IPS DF 6.9 (cell line): ENCODE measurements around the gene KIAA1671.
A peak's percentile ranks its signal among the peaks of the same experiment; 100 is the strongest.

Experiments used
- DNase-seq: peaks from one replicate; pipeline ENCODE4 v3.0.0-alpha.2; 2013; ENCODE audit warnings: low read depth, low spot score
- H3K27ac ChIP-seq: one replicate; pipeline ENCODE4 v1.5.1; 2013; ENCODE audit warnings: low read length, control low read depth
- H3K27me3 ChIP-seq: 2 replicates; pipeline ENCODE4 v1.6.1; 2013; ENCODE audit warnings: mild to moderate bottlenecking, low read length; ENCODE audit not compliant: control insufficient read depth, insufficient read depth
- H3K36me3 ChIP-seq: 2 replicates; pipeline ENCODE4 v1.6.1; 2013; ENCODE audit warnings: low read length; ENCODE audit not compliant: control insufficient read depth, insufficient read depth
- H3K4me1 ChIP-seq: 2 replicates; pipeline ENCODE4 v1.6.1; 2013; ENCODE audit warnings: low read length; ENCODE audit not compliant: control insufficient read depth, insufficient read depth
- H3K4me3 ChIP-seq: 2 replicates; pipeline ENCODE4 v1.5.1; 2013; ENCODE audit warnings: mild to moderate bottlenecking, low read length
- H3K9me3 ChIP-seq: 2 replicates; pipeline ENCODE4 v1.6.1; 2013; ENCODE audit warnings: low read length, inconsistent platforms; ENCODE audit not compliant: control insufficient read depth, insufficient read depth
- WGBS: extraction: QIAGEN DNeasy Blood & Tissue Kit; methylation state at CpG from one replicate; pipeline ENCODE4 v1.1.7; 2013; ENCODE audit warnings: mixed read lengths, missing lambda C conversion rate; ENCODE audit not compliant: insufficient read length, insufficient coverage; 5-methylcytosine and 5-hydroxymethylcytosine counted together

The KIAA1671 gene

DNA sequence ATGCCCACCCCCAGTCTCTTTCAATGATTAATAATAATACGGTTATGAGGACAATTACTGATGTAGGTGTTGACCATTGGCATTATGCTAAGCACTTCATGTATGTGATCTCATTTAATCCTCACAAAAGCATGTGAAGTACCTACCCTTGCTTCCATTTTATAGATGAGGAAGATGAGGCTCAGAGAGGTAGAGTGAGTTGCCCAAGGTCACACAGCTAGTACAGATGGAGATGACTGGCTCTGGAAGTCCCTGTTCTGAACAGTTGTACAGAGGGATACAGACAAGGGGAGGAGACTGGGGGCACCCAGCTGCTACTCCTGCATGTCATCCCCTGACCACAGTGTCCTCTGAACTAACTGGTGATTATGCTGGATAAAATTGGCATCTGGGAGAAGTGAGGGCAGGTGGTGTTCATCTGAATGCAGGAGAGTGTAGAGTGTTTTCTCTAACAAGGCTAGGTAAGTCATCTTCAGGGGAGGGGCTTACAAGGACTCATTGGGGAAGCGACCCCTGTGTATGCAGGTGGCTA is 43.2 kb downstream of the KIAA1671 start:
- WGBS, result no CpG with 5 or more reads among the region's 2 CpGs
- H3K27ac ChIP-seq, result no peak overlapping the region
- no peaks in the 10 kb centered on the region for H3K36me3 ChIP-seq
- no peaks in the 10 kb centered on the region for H3K27me3 ChIP-seq
- H3K4me3 ChIP-seq, result no peak overlapping the region
- no peaks in the 10 kb centered on the region for H3K9me3 ChIP-seq
- no peak for DNase-seq
- H3K4me1 ChIP-seq, result peaks cover 7% of the 10 kb centered on the region; the same call in 1 of the 2 replicates

- H3K4me1 ChIP-seq, result peaks cover 7% of the 10 kb centered on the region; the same call in 1 of the 2 replicates
- H3K27ac ChIP-seq, result no peak overlapping the region
- peak; percentile 64 for DNase-seq
- H3K4me3 ChIP-seq, result no peak overlapping the region
- no peaks in the 10 kb centered on the region for H3K9me3 ChIP-seq
- no CpG with 5 or more reads among the region's 5 CpGs for WGBS
- no peaks in the 10 kb centered on the region for H3K36me3 ChIP-seq
- no peaks in the 10 kb centered on the region for H3K27me3 ChIP-seq
Observed at GRCh38 chr22:24996420-24996952, 44.0 kb downstream of the KIAA1671 start.

GRCh38 chr22:24997023-24997422 is 44.5 kb downstream of the KIAA1671 start:
- Histone ChIP-seq H3K9me3 (no peaks in the 10 kb centered on the region), H3K4me3 (no peak overlapping the region), H3K27ac (no peak overlapping the region), H3K4me1 (peaks cover 7% of the 10 kb centered on the region; the same call in 1 of the 2 replicates), H3K27me3 (no peaks in the 10 kb centered on the region), H3K36me3 (no peaks in the 10 kb centered on the region)
- DNase-seq, result no peak
- WGBS, result no CpG with 5 or more reads among the region's 6 CpGs

- Histone ChIP-seq H3K36me3 (no peaks in the 10 kb centered on the region), H3K9me3 (no peaks in the 10 kb centered on the region), H3K27ac (no peak overlapping the region), H3K27me3 (no peaks in the 10 kb centered on the region), H3K4me1 (peaks cover 7% of the 10 kb centered on the region; the same call in 1 of the 2 replicates), H3K4me3 (no peak overlapping the region)
- WGBS, result no CpG with 5 or more reads among the region's 8 CpGs
- DNase-seq, result no peak
Observed at GRCh38 chr22:25000686-25001085, 48.2 kb downstream of the KIAA1671 start.

DNA sequence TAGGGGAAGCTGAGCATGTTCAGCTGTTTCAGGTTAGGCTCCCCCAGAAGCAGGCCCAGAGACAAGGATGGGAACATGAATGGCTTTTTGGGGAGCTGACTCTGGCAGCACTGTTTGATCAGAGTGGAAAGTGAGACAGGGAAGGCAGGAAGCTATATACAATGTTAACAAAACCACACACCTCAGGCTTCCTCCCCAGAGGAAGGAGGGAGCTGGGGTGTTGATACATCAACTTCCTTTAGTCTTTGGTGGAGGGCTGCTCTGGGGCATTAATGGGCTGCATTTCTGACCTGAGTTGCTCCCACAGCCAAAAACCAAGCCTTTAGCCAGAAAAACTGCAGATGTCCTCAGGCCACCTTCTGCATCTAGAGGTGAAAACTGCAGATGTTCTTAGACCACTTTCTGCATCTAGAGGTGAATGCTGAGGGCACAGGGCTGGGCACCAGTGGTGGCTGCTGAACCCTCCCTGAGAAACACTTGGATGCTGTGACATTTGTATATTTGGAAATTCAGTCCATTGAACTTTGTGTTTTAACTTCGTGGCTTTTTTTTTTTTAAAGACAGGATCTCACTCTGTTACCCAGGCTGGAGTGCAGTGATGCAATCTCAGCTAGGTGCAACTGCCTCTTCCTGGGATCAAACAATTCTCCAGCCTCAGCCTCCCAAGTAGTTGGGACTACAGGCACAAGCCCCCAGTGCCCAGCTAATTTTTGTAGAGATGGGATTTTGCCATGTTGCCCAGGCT is 49.9 kb downstream of the KIAA1671 start:
- H3K4me1 ChIP-seq, result peaks cover 3% of the 10 kb centered on the region; the same call in 1 of the 2 replicates
- H3K36me3 ChIP-seq, result no peaks in the 10 kb centered on the region
- no CpG with 5 or more reads among the region's 1 CpG for WGBS
- H3K27ac ChIP-seq, result no peak overlapping the region
- H3K9me3 ChIP-seq, result no peaks in the 10 kb centered on the region
- DNase-seq, result no peak
- H3K4me3 ChIP-seq, result no peak overlapping the region
- H3K27me3 ChIP-seq, result no peaks in the 10 kb centered on the region

DNA sequence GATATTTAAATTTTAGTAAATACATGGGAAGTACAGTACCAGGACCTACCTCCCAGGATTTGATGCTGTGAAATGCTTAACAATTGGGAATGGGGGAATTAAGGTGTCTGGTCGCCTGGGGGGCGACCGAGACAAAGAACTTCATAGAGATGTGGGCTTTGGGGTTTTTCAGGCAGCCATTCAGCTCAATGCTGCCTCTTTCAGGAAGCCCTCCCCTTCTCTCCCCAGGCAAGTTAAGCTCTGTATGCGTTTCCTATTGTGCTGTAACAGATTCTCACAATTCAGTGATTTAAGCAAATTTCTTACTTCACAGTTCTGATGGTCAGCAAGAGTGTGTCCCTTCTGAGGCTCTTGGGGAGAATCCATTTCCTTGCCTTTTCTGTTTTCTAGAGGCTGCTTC is 53.8 kb downstream of the KIAA1671 start:
- H3K36me3 ChIP-seq, result no peaks in the 10 kb centered on the region
- H3K27me3 ChIP-seq, result no peaks in the 10 kb centered on the region
- H3K27ac ChIP-seq, result no peak overlapping the region
- WGBS, result no CpG with 5 or more reads among the region's 4 CpGs
- no peaks in the 10 kb centered on the region for H3K9me3 ChIP-seq
- H3K4me1 ChIP-seq, result 0 out of 2 replicates have a peak, but pooled peaks cover 2% of the 10 kb centered on the region
- no peak for DNase-seq
- no peak overlapping the region for H3K4me3 ChIP-seq

GRCh38 chr22:25007444-25008106 is 55.1 kb downstream of the KIAA1671 start:
- H3K4me3 ChIP-seq, result no peak overlapping the region
- 0 out of 2 replicates have a peak, but pooled peaks cover 2% of the 10 kb centered on the region for H3K4me1 ChIP-seq
- H3K27me3 ChIP-seq, result no peaks in the 10 kb centered on the region
- no peak for DNase-seq
- H3K27ac ChIP-seq, result no peak overlapping the region
- no CpG with 5 or more reads among the region's 10 CpGs for WGBS
- H3K9me3 ChIP-seq, result no peaks in the 10 kb centered on the region
- no peaks in the 10 kb centered on the region for H3K36me3 ChIP-seq

DNA sequence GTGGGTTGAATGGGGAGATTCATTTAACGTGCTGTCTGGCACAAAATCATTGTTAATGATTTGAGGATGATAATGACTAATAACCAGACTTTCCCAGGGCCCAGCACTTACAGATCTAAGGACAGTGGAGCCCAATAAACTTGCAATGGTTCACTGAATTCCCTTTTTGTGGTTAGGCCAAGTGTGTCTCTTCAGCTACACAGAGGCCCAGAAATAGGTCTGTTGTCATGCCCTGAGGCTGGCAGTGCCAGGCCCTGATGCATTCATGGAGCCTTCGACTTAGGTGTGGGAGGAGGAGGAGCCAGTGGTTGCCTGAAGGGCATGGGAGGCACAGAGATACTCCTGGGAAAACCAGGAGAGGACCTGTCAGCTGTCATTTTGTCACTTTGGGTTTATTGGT is 56.1 kb downstream of the KIAA1671 start:
- WGBS, result no CpG with 5 or more reads among the region's 2 CpGs
- Histone ChIP-seq H3K27ac (no peak overlapping the region), H3K27me3 (no peaks in the 10 kb centered on the region), H3K9me3 (no peaks in the 10 kb centered on the region), H3K4me1 (0 out of 2 replicates have a peak, but pooled peaks cover 2% of the 10 kb centered on the region), H3K4me3 (no peak overlapping the region), H3K36me3 (no peaks in the 10 kb centered on the region)
- no peak for DNase-seq

GRCh38 chr22:25012741-25013143 is 60.2 kb downstream of the KIAA1671 start:
- no CpG with 5 or more reads among the region's 2 CpGs for WGBS
- H3K4me1 ChIP-seq, result no peaks in the 10 kb centered on the region
- no peaks in the 10 kb centered on the region for H3K27me3 ChIP-seq
- no peak overlapping the region for H3K4me3 ChIP-seq
- H3K36me3 ChIP-seq, result no peaks in the 10 kb centered on the region
- no peaks in the 10 kb centered on the region for H3K9me3 ChIP-seq
- no peak for DNase-seq
- no peak overlapping the region for H3K27ac ChIP-seq

DNA sequence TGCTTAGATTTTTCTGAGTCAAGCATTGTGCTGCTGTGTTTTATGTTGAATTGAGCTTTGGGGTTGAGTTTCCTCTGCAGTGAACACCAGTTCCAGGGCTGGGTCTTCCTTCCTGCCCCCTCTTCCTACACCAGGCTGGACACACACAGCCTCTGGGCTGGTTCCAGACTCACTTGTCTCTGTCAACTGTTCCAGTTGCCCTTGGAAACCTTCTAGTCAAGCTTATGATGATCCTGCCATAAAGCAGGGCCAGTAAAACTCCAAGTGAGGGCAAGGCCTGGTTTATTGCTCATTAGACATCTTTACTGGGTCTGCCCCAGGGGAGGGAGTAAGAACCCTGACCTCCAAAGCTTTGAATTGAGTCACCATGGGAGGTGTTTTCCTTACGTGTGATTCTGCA is 61.1 kb downstream of the KIAA1671 start:
- no CpG with 5 or more reads among the region's 1 CpG for WGBS

More for the DNA sequence above, 61.1 kb downstream of the KIAA1671 start:
- Histone ChIP-seq H3K27me3 (no peaks in the 10 kb centered on the region), H3K36me3 (no peaks in the 10 kb centered on the region), H3K9me3 (no peaks in the 10 kb centered on the region), H3K27ac (no peak overlapping the region), H3K4me1 (no peaks in the 10 kb centered on the region), H3K4me3 (no peak overlapping the region)
- DNase-seq, result no peak
